ENCODE data around the gene LIN37. TPM values are rescaled to one million over a fixed set of nuclear protein-coding genes. Genes with fewer than 3 reads are reported as not detected.

LIN37 gene
- polyA plus RNA-seq, 1 donor (not counting 4 experiments of a cell fraction or from before 2014, with no cell fraction given) = 6.7 TPM

- DNase-seq (ENCODE audit: low read depth, low spot score) (no peak), FAIRE-seq (no peak)
- Histone ChIP-seq H3K9me3 (ENCODE audit: control insufficient read depth, low read depth, low read length) (no peaks in the 10 kb centered on the region), H3K27ac (ENCODE audit: control insufficient read depth, insufficient read depth, low read length) (no peak overlapping the region), H3K79me2 (ENCODE audit: control insufficient read depth, insufficient read depth, low read length) (no peaks in the 10 kb centered on the region), H3K27me3 (ENCODE audit: control insufficient read depth, extremely low read depth, insufficient read depth, low read length) (no peaks in the 10 kb centered on the region), H4K20me1 (ENCODE audit: control insufficient read depth, extremely low read depth, insufficient read depth, low read length) (no peaks in the 10 kb centered on the region), H3K36me3 (ENCODE audit: control insufficient read depth in 2 of 2, extremely low read depth in 1 of 2, insufficient read depth in 2 of 2, low read length in 2 of 2) (no peaks in the 10 kb centered on the region), H3K9ac (ENCODE audit: control insufficient read depth, extremely low read depth, insufficient read depth, low read length) (no peak overlapping the region), H3K4me3 (ENCODE audit: control insufficient read depth in 2 of 3, extremely low read depth in 1 of 3, insufficient read depth in 2 of 3, low read depth in 1 of 3, low read length in 3 of 3) (peak overlapping the region in 2 of 3 experiments; percentile 45 to 60), H3K4me2 (ENCODE audit: control insufficient read depth, extremely low read depth, insufficient read depth, low read depth, low read length) (peak overlapping the region; percentile 80), H2AFZ (ENCODE audit: control insufficient read depth, low read length) (no peak overlapping the region), H3K4me1 (ENCODE audit: control insufficient read depth, extremely low read depth, insufficient read depth, low read length) (peaks cover 4% of the 10 kb centered on the region), H3K9me1 (ENCODE audit: control insufficient read depth, extremely low read depth, insufficient read depth, low read length) (no peaks in the 10 kb centered on the region)
- dilution Hi-C loops (cut with MboI; ENCODE audit: extremely low pct_ligation_motif_present, low sequenced_read_pairs) = no loop called here
- TF ChIP-seq EZH2 (IDR thresholded peaks at IDR 0.05; ENCODE audit: low read length) (no peak), CTCF (optimal IDR thresholded peaks at IDR 0.05 in 1 of 3, IDR thresholded peaks at IDR 0.05 in 1 of 3, conservative IDR thresholded peaks at IDR 0.05 in 1 of 3; ENCODE audit: extremely low read depth in 1 of 3, insufficient read depth in 2 of 3, low read length in 3 of 3) (no peak)
Measured at GRCh38 chr19:35776102-35776788, 27.9 kb downstream of the LIN37 start.

DNA sequence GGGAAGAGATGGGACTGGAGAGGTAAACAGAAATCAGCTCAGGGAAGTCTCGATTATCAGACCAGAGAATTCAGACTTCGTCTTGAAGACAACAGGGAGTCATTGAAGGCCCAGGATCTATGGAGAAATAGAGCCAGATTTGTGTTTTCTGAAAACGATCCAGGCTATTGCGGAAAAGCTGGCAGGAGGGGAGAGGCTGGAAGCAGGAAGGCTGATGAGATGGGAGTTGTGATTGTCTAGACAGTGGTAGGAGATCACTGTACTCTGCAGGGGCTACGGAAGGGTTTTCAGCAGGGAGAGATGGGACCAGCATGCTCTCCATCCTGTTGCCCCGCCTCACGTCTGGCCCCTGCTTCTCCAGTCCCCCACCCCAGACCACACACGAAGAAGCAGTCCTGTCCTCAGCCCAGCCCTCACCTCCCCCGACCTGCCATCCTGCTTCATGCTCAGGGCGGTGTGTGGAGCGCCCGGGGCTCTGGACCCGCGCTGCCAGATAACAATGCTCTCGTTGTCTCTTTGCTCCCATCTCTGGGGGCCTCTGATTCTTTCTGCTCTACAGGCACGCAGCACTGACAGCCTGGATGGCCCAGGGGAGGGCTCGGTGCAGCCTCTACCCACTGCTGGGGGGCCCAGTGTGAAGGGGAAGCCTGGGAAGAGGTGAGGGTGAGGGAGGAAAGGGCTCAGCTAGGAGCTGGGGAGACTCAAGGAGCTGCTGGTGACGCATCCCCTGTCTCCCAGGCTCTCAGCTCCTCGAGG lies 28.9 kb downstream of the LIN37 start:
- no peaks in the 10 kb centered on the region for H3K79me2 ChIP-seq (ENCODE audit: control insufficient read depth, insufficient read depth, low read length)
- no peaks in the 10 kb centered on the region for H4K20me1 ChIP-seq (ENCODE audit: control insufficient read depth, extremely low read depth, insufficient read depth, low read length)
- no peak overlapping the region for H2AFZ ChIP-seq (ENCODE audit: control insufficient read depth, low read length)
- no peak for DNase-seq (ENCODE audit: low read depth, low spot score)
- H3K27ac ChIP-seq (ENCODE audit: control insufficient read depth, insufficient read depth, low read length) = no peak overlapping the region
- no peaks in the 10 kb centered on the region for H3K27me3 ChIP-seq (ENCODE audit: control insufficient read depth, extremely low read depth, insufficient read depth, low read length)
- H3K4me3 ChIP-seq (ENCODE audit: control insufficient read depth in 2 of 3, extremely low read depth in 1 of 3, insufficient read depth in 2 of 3, low read depth in 1 of 3, low read length in 3 of 3) = no peak overlapping the region
- peaks cover 4% of the 10 kb centered on the region for H3K4me1 ChIP-seq (ENCODE audit: control insufficient read depth, extremely low read depth, insufficient read depth, low read length)
- H3K9me3 ChIP-seq (ENCODE audit: control insufficient read depth, low read depth, low read length) = no peaks in the 10 kb centered on the region
- H3K9me1 ChIP-seq (ENCODE audit: control insufficient read depth, extremely low read depth, insufficient read depth, low read length) = no peaks in the 10 kb centered on the region
- TF ChIP-seq EZH2 (IDR thresholded peaks at IDR 0.05; ENCODE audit: low read length) (no peak), CTCF (optimal IDR thresholded peaks at IDR 0.05 in 1 of 3, IDR thresholded peaks at IDR 0.05 in 1 of 3, conservative IDR thresholded peaks at IDR 0.05 in 1 of 3; ENCODE audit: extremely low read depth in 1 of 3, insufficient read depth in 2 of 3, low read length in 3 of 3) (no peak)
- no peaks in the 10 kb centered on the region for H3K36me3 ChIP-seq (ENCODE audit: control insufficient read depth in 2 of 2, extremely low read depth in 1 of 2, insufficient read depth in 2 of 2, low read length in 2 of 2)
- dilution Hi-C loops (cut with MboI; ENCODE audit: extremely low pct_ligation_motif_present, low sequenced_read_pairs) = no loop called here
- no peak for FAIRE-seq
- H3K9ac ChIP-seq (ENCODE audit: control insufficient read depth, extremely low read depth, insufficient read depth, low read length) = no peak overlapping the region
- no peak overlapping the region for H3K4me2 ChIP-seq (ENCODE audit: control insufficient read depth, extremely low read depth, insufficient read depth, low read depth, low read length)
